ENCODE data around the gene SENP8.
A peak's percentile ranks its signal among the peaks of the same experiment; 100 is the strongest.

The SENP8 gene

GRCh38 chr15:72113347-72114031 is 4.7 kb upstream of the SENP8 start:
- no peak for DNase-seq

- DNase-seq, result peak in 24 of 51 donors; percentile 3 to 76 (median 30)
Observed at GRCh38 chr15:72116731-72117485, 1.3 kb upstream of the SENP8 start.

GRCh38 chr15:72117486-72118016 is 652 bp upstream of the SENP8 start:
- peak in 23 of 51 donors; percentile 7 to 91 (median 62) for DNase-seq

GRCh38 chr15:72124218-72124617 is 6.0 kb downstream of the SENP8 start:
- no peak for DNase-seq

- DNase-seq, result no peak
Observed at GRCh38 chr15:72127724-72128322, 9.6 kb downstream of the SENP8 start.

- no peak for DNase-seq
Observed at GRCh38 chr15:72128359-72128758, 10.2 kb downstream of the SENP8 start.

- no peak for DNase-seq
Observed at GRCh38 chr15:72130272-72130671, 12.1 kb downstream of the SENP8 start.

GRCh38 chr15:72131922-72132321 is 13.7 kb downstream of the SENP8 start:
- no peak for DNase-seq

GRCh38 chr15:72133211-72133610 is 15.0 kb downstream of the SENP8 start:
- DNase-seq, result no peak

GRCh38 chr15:72135719-72136118 is 17.5 kb downstream of the SENP8 start:
- no peak for DNase-seq

GRCh38 chr15:72136170-72137051 is 18.2 kb downstream of the SENP8 start:
- no peak for DNase-seq

GRCh38 chr15:72139667-72140066 is 21.5 kb downstream of the SENP8 start:
- no peak for DNase-seq

- DNase-seq, result no peak
Observed at GRCh38 chr15:72140088-72140487, 21.9 kb downstream of the SENP8 start.

- DNase-seq, result no peak
Observed at GRCh38 chr15:72141171-72142084, 23.2 kb downstream of the SENP8 start.

GRCh38 chr15:72146221-72146620 is 28.0 kb downstream of the SENP8 start:
- no peak for DNase-seq

- DNase-seq, result no peak
Observed at GRCh38 chr15:72146934-72147333, 28.7 kb downstream of the SENP8 start.

GRCh38 chr15:72147418-72147817 is 29.2 kb downstream of the SENP8 start:
- no peak for DNase-seq

GRCh38 chr15:72153269-72154000 is 35.2 kb downstream of the SENP8 start:
- DNase-seq, result no peak

- no peak for DNase-seq
Observed at GRCh38 chr15:72154316-72154715, 36.1 kb downstream of the SENP8 start.
